Heart left ventricle (tissue), 16 donors: ENCODE measurements around the gene CDH23. TPM values are rescaled to one million over a fixed set of nuclear protein-coding genes. Genes with fewer than 3 reads are reported as not detected.

Source experiments
- ATAC-seq, 4 donors: fragments of 200-7000 bp; cut with Tn5 transposase; one replicate each; pipeline ENCODE4 v1.9.1; 2020 to 2022; ENCODE audit warnings: moderate library complexity in 4 of 4, mild to moderate bottlenecking in 3 of 4, moderate number of reproducible peaks in 1 of 4
- DNase-seq, 5 donors: peaks; one replicate each; pipeline ENCODE4 v3.0.0-alpha.2; 2020
- H3K27ac ChIP-seq, 12 donors: fragments of 200-600 bp; sonication (generic) in 4 of 12; one replicate each; pipeline versions ENCODE4 v1.5.0 to v1.8.0; 2016 to 2022; ENCODE audit warnings: mild to moderate bottlenecking in 2 of 12
- H3K27me3 ChIP-seq, 9 donors: fragments of 200-600 bp; sonication (generic) in 2 of 9; one replicate each; pipeline versions ENCODE4 v1.5.1 to v1.8.0; 2016 to 2022; ENCODE audit warnings: mild to moderate bottlenecking in 3 of 9
- H3K36me3 ChIP-seq, 9 donors: fragments of 200-600 bp; sonication (generic) in 2 of 9; one replicate each; pipeline versions ENCODE4 v1.5.0 to v1.8.0; 2018 to 2022; ENCODE audit warnings: mild to moderate bottlenecking in 2 of 9
- H3K4me1 ChIP-seq, 12 donors: fragments of 200-600 bp; sonication (generic) in 4 of 12; one replicate each; pipeline versions ENCODE4 v1.5.0 to v1.8.0; 2016 to 2022; ENCODE audit warnings: mild to moderate bottlenecking in 3 of 12
- H3K4me3 ChIP-seq, 12 donors: fragments of 200-600 bp; sonication (generic) in 4 of 12; one replicate each; pipeline versions ENCODE4 v1.5.0 to v1.8.0; 2017 to 2022; ENCODE audit warnings: mild to moderate bottlenecking in 9 of 12, moderate library complexity in 4 of 12
- H3K9me3 ChIP-seq, 12 donors: fragments of 200-600 bp; sonication (generic) in 4 of 12; one replicate each; pipeline versions ENCODE4 v1.5.0 to v1.8.0; 2016 to 2022; ENCODE audit warnings: mild to moderate bottlenecking in 1 of 12
- CTCF ChIP-seq, 12 donors: fragments of 200-600 bp; sonication (generic) in 4 of 12; IDR thresholded peaks; one replicate each; pipeline versions ENCODE4 v1.5.0 to v1.8.0; 2018 to 2022; ENCODE audit warnings: antibody characterized with exemption in 12 of 12, mild to moderate bottlenecking in 5 of 12
- POLR2A ChIP-seq, 2 donors: fragments of 450-650 bp; IDR thresholded peaks; one replicate each; pipeline ENCODE4 v1.6.1; 2017; ENCODE audit warnings: antibody characterized with exemption in 2 of 2, mild to moderate bottlenecking in 2 of 2, moderate library complexity in 2 of 2
- WGBS, 4 donors: extraction: QIAGEN DNeasy Blood & Tissue Kit in 2 of 4; methylation state at CpG; one replicate each; pipeline versions ENCODE4 v1.1.5 to v1.1.7; 2013 to 2018; 5-methylcytosine and 5-hydroxymethylcytosine counted together
- intact Hi-C, 10 donors: fragments of 100-400 bp; cut with DNase I; formaldehyde crosslinking; loops; one replicate each; pipeline versions ENCODE4 v1.11.1 to v1.14.2; 2022
- polyA plus RNA-seq, 2 donors: library from polyadenylated mRNA; stranded (reverse); fragments of 200-250 nt; gene quantifications; one replicate each; pipeline ENCODE4 v1.2.3, GENCODE V29; 2013
- total RNA-seq, 9 donors: library from RNA; depleted of rRNA in 2 of 9; stranded (reverse); fragments of >200 nt in 2 of 9; fragmentation: NEBNext Ultra II Directional in 3 of 9; extraction: Animal tissue kit (Norgen Biotek cat#: 25700) in 3 of 9; gene quantifications; one replicate each; pipeline versions ENCODE4 v1.1.0 to v1.2.4, GENCODE V29; 2016 to 2023
- donor health status: ischemic (EF 13 %, LVEDD 7.1; RV severe dilation, severe dysfunction).
- donor health status: healthy with polysubstance abuse.
- donor health status: DM: no; HTN: yes; CAD: no.
- donor health status: DM: no; HTN: no; CAD: no.
- donor health status: ischemic (EF 25% LVEDD 6.9; RV normal size, moderate dysfunction).
- donor health status: ischemic (EF 25% LVEDD 5.7; RV mildly dilated, moderate dysfunction).
- donor health status: healthy.
- donor health status: DM: yes; HTN: yes; CAD: no.
- donor health status: ischemic (EF 35%, LVEDD 5.7; RV mildly dilated, moderate dysfunction).
- donor health status: nonischemic (EF 11% LVEDD 7.7; RV severe dilation, severe dysfunction).
- donor health status: DM: yes; HTN: yes; CAD: no.
- donor health status: PGD.
- donor health status: ischemic (EF 29% LVEDD 5.4; RV normal size, mild dysfunction).
- donor health status: nonischemic (EF 23%, LVEDD 6.1; RV moderate dilation, normal function).

CDH23 gene
- total and polyA plus RNA-seq, 11 donors, result 1.2 to 8.6 (median 3.9) TPM

- intact Hi-C loops, result no loop called here
- peaks cover 0 to 31% (median 18%) of the 10 kb centered on the region in 12 donors for H3K4me1 ChIP-seq
- H3K27ac ChIP-seq, result peak overlapping the region in 7 of 12 donors; percentile 56 to 82 (median 77)
- WGBS, 4 donors, result 79 to 90% (median 84%) methylated on average over 9 to 10 of the region's 10 CpGs
- no peaks in the 10 kb centered on the region for H3K36me3 ChIP-seq
- ATAC-seq, result no peak
- no peak overlapping the region for H3K4me3 ChIP-seq
- H3K27me3 ChIP-seq, result no peaks in the 10 kb centered on the region
- no peak for DNase-seq
- no peak for TF ChIP-seq CTCF (IDR thresholded peaks at IDR 0.05)
- TF ChIP-seq POLR2A (IDR thresholded peaks at IDR 0.05), result no peak
- H3K9me3 ChIP-seq, result no peaks in the 10 kb centered on the region
These were observed 281.5 kb downstream of the CDH23 start for GRCh38 chr10:71678057-71678805.

DNA sequence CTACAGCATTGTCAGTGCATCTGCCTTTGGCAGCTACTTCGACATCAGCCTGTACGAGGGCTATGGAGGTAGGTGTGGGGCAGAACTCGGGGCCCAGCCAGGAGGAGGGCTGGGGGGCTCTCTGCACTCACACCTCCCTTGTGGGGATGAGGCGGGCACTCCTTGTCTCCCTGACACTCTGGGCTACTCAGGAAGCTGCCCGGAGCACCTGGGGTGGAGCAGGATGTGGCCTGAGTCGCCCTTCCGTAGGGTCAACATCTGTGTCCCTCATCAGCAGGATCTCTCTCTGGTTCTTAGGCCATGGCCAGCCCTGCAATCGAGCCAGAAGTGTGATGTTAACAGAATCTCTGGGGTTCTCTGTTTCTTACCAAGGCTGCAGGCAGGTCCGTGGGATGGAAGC lies 282.7 kb downstream of the CDH23 start:
- TF ChIP-seq POLR2A (IDR thresholded peaks at IDR 0.05) (no peak), CTCF (IDR thresholded peaks at IDR 0.05) (no peak)
- Histone ChIP-seq H3K4me1 (peaks cover 0 to 43% (median 20%) of the 10 kb centered on the region in 12 donors), H3K4me3 (no peak overlapping the region), H3K36me3 (no peaks in the 10 kb centered on the region), H3K27me3 (no peaks in the 10 kb centered on the region), H3K9me3 (no peaks in the 10 kb centered on the region), H3K27ac (peak overlapping the region in 10 of 12 donors; percentile 27 to 88 (median 74))
- 56 to 73% (median 62%) methylated on average over 5 to 9 of the region's 9 CpGs for WGBS, 4 donors
- ATAC-seq (peak; percentile 61 to 92 (median 81)), DNase-seq (peak; percentile 58 to 74 (median 67))
- intact Hi-C loops, result no loop called here

- no peak overlapping the region for H3K4me3 ChIP-seq
- no peaks in the 10 kb centered on the region for H3K27me3 ChIP-seq
- H3K27ac ChIP-seq, result peak overlapping the region in 6 of 12 donors; percentile 22 to 61 (median 37)
- ATAC-seq (no peak), DNase-seq (no peak)
- no peaks in the 10 kb centered on the region for H3K36me3 ChIP-seq
- WGBS, 4 donors, result 93 to 96% (median 95%) methylated on average over 5 of the region's 5 CpGs
- TF ChIP-seq CTCF (IDR thresholded peaks at IDR 0.05) (no peak), POLR2A (IDR thresholded peaks at IDR 0.05) (no peak)
- H3K9me3 ChIP-seq, result no peaks in the 10 kb centered on the region
- peaks cover 5 to 66% (median 27%) of the 10 kb centered on the region in 12 donors for H3K4me1 ChIP-seq
- intact Hi-C loops, result no loop called here
These were observed 285.3 kb downstream of the CDH23 start for GRCh38 chr10:71681977-71682376.

GRCh38 chr10:71683301-71683700 lies 286.6 kb downstream of the CDH23 start:
- DNase-seq (peak in 2 of 5 donors; percentile 42 to 45), ATAC-seq (peak in 2 of 4 donors; percentile 19 to 38)
- H3K9me3 ChIP-seq, result no peaks in the 10 kb centered on the region
- no peak overlapping the region for H3K4me3 ChIP-seq
- H3K27me3 ChIP-seq, result no peaks in the 10 kb centered on the region
- intact Hi-C loops, result no loop called here
- no peaks in the 10 kb centered on the region for H3K36me3 ChIP-seq
- H3K27ac ChIP-seq, result peak overlapping the region in 8 of 12 donors; percentile 7 to 61 (median 34)
- WGBS, 4 donors, result 66 to 75% (median 69%) methylated on average over 7 of the region's 7 CpGs
- TF ChIP-seq POLR2A (IDR thresholded peaks at IDR 0.05) (no peak), CTCF (IDR thresholded peaks at IDR 0.05) (no peak)
- H3K4me1 ChIP-seq, result peaks cover 5 to 69% (median 29%) of the 10 kb centered on the region in 12 donors
